ENCODE data around the gene EMCN. TPM values are rescaled to one million over a fixed set of nuclear protein-coding genes. Genes with fewer than 3 reads are reported as not detected.

EMCN gene
- total and polyA plus RNA-seq, 10 donors = 0.50 to 4.4 (median 3.0) TPM

- TF ChIP-seq POLR2AphosphoS5 (IDR thresholded peaks at IDR 0.05) (no peak), POLR2A (IDR thresholded peaks at IDR 0.05) (no peak), CTCF (IDR thresholded peaks at IDR 0.05 in 8 of 11, conservative IDR thresholded peaks at IDR 0.05 in 3 of 11) (no peak)
- WGBS, 5 donors = 73 to 87% (median 86%) methylated on average over 3 of the region's 3 CpGs
- Histone ChIP-seq H3K4me3 (no peak overlapping the region), H3K4me1 (no peaks in the 10 kb centered on the region), H3K27me3 (replicated peaks in 1 of 7) (no peaks in the 10 kb centered on the region), H3K9me3 (no peaks in the 10 kb centered on the region), H3K27ac (no peak overlapping the region), H3K36me3 (no peaks in the 10 kb centered on the region)
- intact Hi-C loops (cut with DNase I; ENCODE audit: low total_unique reads) = no loop called here
- DNase-seq = no peak
Measured at GRCh38 chr4:100509386-100509785, 8.4 kb downstream of the EMCN start.

GRCh38 chr4:100508691-100509090 lies 9.1 kb downstream of the EMCN start:
- intact Hi-C loops (cut with DNase I; ENCODE audit: low total_unique reads) = no loop called here
- no peaks in the 10 kb centered on the region for H3K4me1 ChIP-seq
- H3K4me3 ChIP-seq = no peak overlapping the region
- no peak for DNase-seq
- H3K27ac ChIP-seq = no peak overlapping the region
- TF ChIP-seq POLR2AphosphoS5 (IDR thresholded peaks at IDR 0.05) = no peak
- TF ChIP-seq POLR2A (IDR thresholded peaks at IDR 0.05) = no peak
- no peak for TF ChIP-seq CTCF (IDR thresholded peaks at IDR 0.05 in 8 of 11, conservative IDR thresholded peaks at IDR 0.05 in 3 of 11)
- H3K27me3 ChIP-seq (replicated peaks in 1 of 7) = no peaks in the 10 kb centered on the region
- WGBS, 5 donors = 35 to 78% (median 55%) methylated on average over 3 of the region's 3 CpGs
- no peaks in the 10 kb centered on the region for H3K36me3 ChIP-seq
- no peaks in the 10 kb centered on the region for H3K9me3 ChIP-seq

GRCh38 chr4:100504086-100504874 lies 13.5 kb downstream of the EMCN start:
- no peaks in the 10 kb centered on the region for H3K9me3 ChIP-seq
- intact Hi-C loops (cut with DNase I; ENCODE audit: low total_unique reads) = no loop called here
- no peaks in the 10 kb centered on the region for H3K27me3 ChIP-seq (replicated peaks in 1 of 7)
- H3K4me3 ChIP-seq = no peak overlapping the region
- H3K36me3 ChIP-seq = no peaks in the 10 kb centered on the region
- WGBS, 5 donors = 86 to 94% (median 92%) methylated on average over 18 of the region's 18 CpGs
- H3K4me1 ChIP-seq = no peaks in the 10 kb centered on the region
- TF ChIP-seq POLR2A (IDR thresholded peaks at IDR 0.05) = no peak
- TF ChIP-seq POLR2AphosphoS5 (IDR thresholded peaks at IDR 0.05) = no peak
- no peak for TF ChIP-seq CTCF (IDR thresholded peaks at IDR 0.05 in 8 of 11, conservative IDR thresholded peaks at IDR 0.05 in 3 of 11)
- no peak overlapping the region for H3K27ac ChIP-seq
- no peak for DNase-seq

DNA sequence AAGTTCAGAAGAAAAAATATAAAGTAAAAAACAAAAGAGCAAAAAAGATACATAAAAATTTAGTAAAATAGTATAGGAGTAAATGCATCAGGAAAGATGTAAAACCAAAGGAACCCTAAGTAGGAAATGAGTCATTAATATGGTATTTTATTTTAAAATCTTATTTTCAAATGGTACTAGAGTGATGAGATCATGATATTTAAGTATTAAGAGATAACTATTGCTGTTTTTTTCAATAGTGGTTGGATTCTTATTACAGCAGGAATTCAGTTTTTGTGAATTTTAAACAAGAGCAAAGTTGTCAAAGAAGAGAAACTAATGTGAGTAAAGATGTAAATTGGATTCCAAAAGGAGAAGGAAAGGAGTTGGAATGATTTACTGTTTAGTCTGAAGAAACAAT lies 20.0 kb downstream of the EMCN start:
- no peak for DNase-seq
- Histone ChIP-seq H3K27ac (no peak overlapping the region), H3K4me1 (no peaks in the 10 kb centered on the region), H3K4me3 (no peak overlapping the region), H3K36me3 (no peaks in the 10 kb centered on the region), H3K9me3 (peaks cover 0 to 9% (median 6%) of the 10 kb centered on the region in 8 donors), H3K27me3 (replicated peaks in 1 of 7) (no peaks in the 10 kb centered on the region)
- intact Hi-C loops (cut with DNase I; ENCODE audit: low total_unique reads) = no loop called here
- TF ChIP-seq CTCF (IDR thresholded peaks at IDR 0.05 in 8 of 11, conservative IDR thresholded peaks at IDR 0.05 in 3 of 11) (no peak), POLR2A (IDR thresholded peaks at IDR 0.05) (no peak), POLR2AphosphoS5 (IDR thresholded peaks at IDR 0.05) (no peak)

All from spleen (tissue), 11 donors.